Large intestine (tissue), 3 donors: Measurements from ENCODE around the gene OGDHL. TPM values are rescaled to one million over a fixed set of nuclear protein-coding genes. Genes with fewer than 3 reads are reported as not detected.
"Not testable (repeated sequence)": the region's sequence is repeated elsewhere in the genome, so short reads cannot be mapped to it uniquely, and the experiment has no call there.

ENCODE experiments used
- DNase-seq, 2 donors: peaks; one replicate each; pipeline versions ENCODE4 v3.0.0 to v3.0.0-alpha.2; 2013
- H3K27ac ChIP-seq: one replicate; pipeline ENCODE4 v1.5.1; 2013; ENCODE audit warnings: low read length
- H3K27me3 ChIP-seq: 2 replicates; pipeline ENCODE4 v1.6.1; 2013; ENCODE audit warnings: low read length; ENCODE audit not compliant: control insufficient read depth, insufficient read depth
- H3K36me3 ChIP-seq: 2 replicates; pipeline ENCODE4 v1.6.1; 2013; ENCODE audit warnings: low read length; ENCODE audit not compliant: control insufficient read depth, insufficient read depth
- H3K4me1 ChIP-seq: one replicate; pipeline ENCODE4 v1.6.1; 2013; ENCODE audit warnings: low read length; ENCODE audit not compliant: control insufficient read depth, insufficient read depth
- H3K4me3 ChIP-seq: one replicate; pipeline ENCODE4 v1.5.1; 2013; ENCODE audit warnings: low read length
- H3K9me3 ChIP-seq: one replicate; pipeline ENCODE4 v1.6.1; 2013; ENCODE audit warnings: mild to moderate bottlenecking, low read depth, low read length, moderate library complexity; ENCODE audit not compliant: control insufficient read depth
- WGBS: methylation state at CpG from one replicate; pipeline ENCODE4 v1.1.5; 2013; ENCODE audit warnings: low lambda C conversion rate; ENCODE audit not compliant: insufficient coverage; 5-methylcytosine and 5-hydroxymethylcytosine counted together
- polyA plus RNA-seq: library from polyadenylated mRNA; unstranded; fragments of 120-200 nt; gene quantifications from one replicate; pipeline ENCODE4 v1.2.1, GENCODE V29; 2013

OGDHL gene
- polyA plus RNA-seq, 1 donor, result 20.0 TPM

GRCh38 chr10:49772944-49773343, 10.8 kb upstream of the OGDHL start:
- not testable (repeated sequence) for H3K27ac ChIP-seq, H3K4me1 ChIP-seq, H3K4me3 ChIP-seq, H3K9me3 ChIP-seq, H3K36me3 ChIP-seq, DNase-seq
- H3K27me3 ChIP-seq, result peaks cover 36% of the 10 kb centered on the region
- WGBS, result no CpG with 5 or more reads among the region's 5 CpGs

- H3K36me3 ChIP-seq, H3K4me3 ChIP-seq, DNase-seq, H3K4me1 ChIP-seq, H3K9me3 ChIP-seq, H3K27ac ChIP-seq: not testable (repeated sequence)
- WGBS, result 20% methylated on average over 1 of the region's 11 CpGs
- H3K27me3 ChIP-seq, result peaks cover 54% of the 10 kb centered on the region
Measured at GRCh38 chr10:49771046-49771445, 8.9 kb upstream of the OGDHL start.

GRCh38 chr10:49769692-49770091, 7.6 kb upstream of the OGDHL start:
- 96% methylated on average over 6 of the region's 8 CpGs for WGBS
- no peak overlapping the region for H3K4me3 ChIP-seq
- H3K4me1 ChIP-seq, result no peaks in the 10 kb centered on the region
- no peak overlapping the region for H3K27ac ChIP-seq
- peaks cover 4% of the 10 kb centered on the region for H3K9me3 ChIP-seq
- peaks cover 56% of the 10 kb centered on the region for H3K27me3 ChIP-seq
- no peaks in the 10 kb centered on the region for H3K36me3 ChIP-seq
- no peak for DNase-seq

- no peak overlapping the region for H3K27ac ChIP-seq
- H3K27me3 ChIP-seq, result peaks cover 59% of the 10 kb centered on the region
- DNase-seq, result no peak
- no peaks in the 10 kb centered on the region for H3K4me1 ChIP-seq
- H3K36me3 ChIP-seq, result no peaks in the 10 kb centered on the region
- no CpG with 5 or more reads among the region's 45 CpGs for WGBS
- H3K9me3 ChIP-seq, result peaks cover 4% of the 10 kb centered on the region
- no peak overlapping the region for H3K4me3 ChIP-seq
Measured at GRCh38 chr10:49768731-49769130, 6.6 kb upstream of the OGDHL start.

GRCh38 chr10:49768329-49768728, 6.2 kb upstream of the OGDHL start:
- Histone ChIP-seq H3K4me1 (no peaks in the 10 kb centered on the region), H3K27ac (no peak overlapping the region)

GRCh38 chr10:49767752-49768151, 5.6 kb upstream of the OGDHL start:
- no CpG with 5 or more reads among the region's 7 CpGs for WGBS

More at GRCh38 chr10:49768329-49768728, 6.2 kb upstream of the OGDHL start:
- Histone ChIP-seq H3K27me3 (peaks cover 63% of the 10 kb centered on the region), H3K36me3 (no peaks in the 10 kb centered on the region), H3K9me3 (peaks cover 4% of the 10 kb centered on the region), H3K4me3 (no peak overlapping the region)
- no CpG with 5 or more reads among the region's 38 CpGs for WGBS
- no peak for DNase-seq

GRCh38 chr10:49766484-49766883, 4.4 kb upstream of the OGDHL start:
- no CpG with 5 or more reads among the region's 2 CpGs for WGBS
- DNase-seq, result no peak
- Histone ChIP-seq H3K9me3 (peaks cover 7% of the 10 kb centered on the region), H3K27ac (no peak overlapping the region), H3K36me3 (no peaks in the 10 kb centered on the region), H3K4me1 (peaks cover 4% of the 10 kb centered on the region), H3K4me3 (no peak overlapping the region), H3K27me3 (peaks cover 58% of the 10 kb centered on the region)

More at GRCh38 chr10:49767752-49768151, 5.6 kb upstream of the OGDHL start:
- Histone ChIP-seq H3K27me3 (peaks cover 59% of the 10 kb centered on the region), H3K4me3 (no peak overlapping the region), H3K9me3 (peaks cover 4% of the 10 kb centered on the region), H3K4me1 (no peaks in the 10 kb centered on the region), H3K27ac (no peak overlapping the region), H3K36me3 (no peaks in the 10 kb centered on the region)
- DNase-seq, result no peak

- Histone ChIP-seq H3K4me1 (peaks cover 7% of the 10 kb centered on the region), H3K9me3 (peaks cover 3% of the 10 kb centered on the region), H3K4me3 (peak overlapping the region; percentile 62), H3K27ac (no peak overlapping the region), H3K27me3 (peaks cover 28% of the 10 kb centered on the region), H3K36me3 (no peaks in the 10 kb centered on the region)
- 55% methylated on average over 2 of the region's 4 CpGs for WGBS
- no peak for DNase-seq
Measured at GRCh38 chr10:49762566-49762877, 399 bp upstream of the OGDHL start.

GRCh38 chr10:49761201-49761788, 828 bp downstream of the OGDHL start:
- Histone ChIP-seq H3K27me3 (peaks cover 17% of the 10 kb centered on the region), H3K27ac (no peak overlapping the region)
- DNase-seq, result no peak

GRCh38 chr10:49760789-49761188, 1.3 kb downstream of the OGDHL start:
- H3K4me1 ChIP-seq, result peaks cover 7% of the 10 kb centered on the region
- H3K4me3 ChIP-seq, result no peak overlapping the region
- no peak overlapping the region for H3K27ac ChIP-seq
- H3K9me3 ChIP-seq, result peaks cover 3% of the 10 kb centered on the region
- no CpG with 5 or more reads among the region's 3 CpGs for WGBS
- H3K27me3 ChIP-seq, result peaks cover 13% of the 10 kb centered on the region
- no peaks in the 10 kb centered on the region for H3K36me3 ChIP-seq
- no peak for DNase-seq

More at GRCh38 chr10:49761201-49761788, 828 bp downstream of the OGDHL start:
- H3K4me1 ChIP-seq, result peaks cover 7% of the 10 kb centered on the region
- H3K36me3 ChIP-seq, result no peaks in the 10 kb centered on the region
- H3K9me3 ChIP-seq, result peaks cover 3% of the 10 kb centered on the region
- no CpG with 5 or more reads among the region's 16 CpGs for WGBS
- H3K4me3 ChIP-seq, result peak overlapping the region; percentile 62
